Measurements from ENCODE around the gene SERPINB10.

SERPINB10 gene

DNA sequence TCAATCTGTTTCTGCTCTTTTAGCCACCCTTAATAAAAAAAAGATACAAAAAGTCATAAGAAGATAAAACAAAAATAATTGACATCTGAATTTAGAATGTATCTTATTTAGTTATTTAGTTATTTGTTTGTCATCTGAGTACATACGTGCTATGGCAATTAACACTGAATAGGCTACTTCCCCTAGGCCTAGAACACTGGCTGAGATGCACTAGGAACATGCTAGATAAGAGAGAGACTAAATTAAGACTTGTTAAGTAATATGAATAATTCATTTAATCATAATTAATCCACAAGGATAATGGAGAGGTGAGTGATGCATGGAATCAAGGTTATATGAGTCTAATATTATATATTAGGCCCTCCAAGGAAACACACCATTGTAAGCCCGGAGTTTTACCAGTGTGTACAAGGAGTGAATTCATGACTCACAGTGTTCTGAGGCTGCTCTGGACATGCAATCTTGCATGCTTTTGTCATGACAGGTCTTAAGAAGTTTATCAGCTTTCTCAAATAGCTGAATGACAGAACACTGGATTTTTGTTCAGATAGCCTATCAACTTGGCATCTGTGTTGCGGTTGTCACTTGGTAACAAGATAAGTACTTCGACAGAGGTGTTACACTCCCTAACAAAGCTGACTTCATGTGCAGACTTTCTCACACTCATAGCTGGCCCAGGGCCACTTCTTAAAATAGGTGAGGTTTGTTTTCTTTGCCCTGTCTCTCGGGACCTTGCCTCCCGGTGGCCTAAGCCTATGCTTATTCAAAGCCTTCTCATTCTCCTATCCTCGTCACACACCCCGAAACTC, 25.2 kb upstream of the SERPINB10 start:
- Histone ChIP-seq H3K9me3 (replicated peaks; ENCODE audit: insufficient read depth, low read length) (no peaks in the 10 kb centered on the region), H4K20me1 (ENCODE audit: insufficient read depth, low read length) (no peaks in the 10 kb centered on the region), H3K9me2 (replicated peaks; ENCODE audit: insufficient read depth, low read length) (no peaks in the 10 kb centered on the region), H2AFZ (ENCODE audit: low read length) (no peak overlapping the region), H3K79me2 (ENCODE audit: low read length) (no peaks in the 10 kb centered on the region), H3K27me3 (replicated peaks; ENCODE audit: insufficient read depth, low read length) (no peaks in the 10 kb centered on the region), H3K36me3 (replicated peaks; ENCODE audit: insufficient read depth, low read length) (no peaks in the 10 kb centered on the region), H3K9ac (ENCODE audit: low read length) (no peak overlapping the region), H3K4me3 (ENCODE audit: low read length) (no peak overlapping the region), H3K27ac (ENCODE audit: low read length) (no peak overlapping the region), H3K4me2 (ENCODE audit: low read depth, low read length) (no peak overlapping the region), H3F3A (ENCODE audit: insufficient read depth, low read length) (no peaks in the 10 kb centered on the region), H3K4me1 (ENCODE audit: low read length) (no peaks in the 10 kb centered on the region)
- no peak for TF ChIP-seq EZH2 (optimal IDR thresholded peaks at IDR 0.05; ENCODE audit: low read depth, low read length)
- TF ChIP-seq EZH2phosphoT487 (IDR thresholded peaks at IDR 0.05; ENCODE audit: low read length): no peak
- TF ChIP-seq, protein P1, sequence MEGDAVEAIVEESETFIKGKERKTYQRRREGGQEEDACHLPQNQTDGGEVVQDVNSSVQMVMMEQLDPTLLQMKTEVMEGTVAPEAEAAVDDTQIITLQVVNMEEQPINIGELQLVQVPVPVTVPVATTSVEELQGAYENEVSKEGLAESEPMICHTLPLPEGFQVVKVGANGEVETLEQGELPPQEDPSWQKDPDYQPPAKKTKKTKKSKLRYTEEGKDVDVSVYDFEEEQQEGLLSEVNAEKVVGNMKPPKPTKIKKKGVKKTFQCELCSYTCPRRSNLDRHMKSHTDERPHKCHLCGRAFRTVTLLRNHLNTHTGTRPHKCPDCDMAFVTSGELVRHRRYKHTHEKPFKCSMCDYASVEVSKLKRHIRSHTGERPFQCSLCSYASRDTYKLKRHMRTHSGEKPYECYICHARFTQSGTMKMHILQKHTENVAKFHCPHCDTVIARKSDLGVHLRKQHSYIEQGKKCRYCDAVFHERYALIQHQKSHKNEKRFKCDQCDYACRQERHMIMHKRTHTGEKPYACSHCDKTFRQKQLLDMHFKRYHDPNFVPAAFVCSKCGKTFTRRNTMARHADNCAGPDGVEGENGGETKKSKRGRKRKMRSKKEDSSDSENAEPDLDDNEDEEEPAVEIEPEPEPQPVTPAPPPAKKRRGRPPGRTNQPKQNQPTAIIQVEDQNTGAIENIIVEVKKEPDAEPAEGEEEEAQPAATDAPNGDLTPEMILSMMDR (IDR thresholded peaks at IDR 0.05; ENCODE audit: low read length): no peak
- DNase-seq: no peak

DNA sequence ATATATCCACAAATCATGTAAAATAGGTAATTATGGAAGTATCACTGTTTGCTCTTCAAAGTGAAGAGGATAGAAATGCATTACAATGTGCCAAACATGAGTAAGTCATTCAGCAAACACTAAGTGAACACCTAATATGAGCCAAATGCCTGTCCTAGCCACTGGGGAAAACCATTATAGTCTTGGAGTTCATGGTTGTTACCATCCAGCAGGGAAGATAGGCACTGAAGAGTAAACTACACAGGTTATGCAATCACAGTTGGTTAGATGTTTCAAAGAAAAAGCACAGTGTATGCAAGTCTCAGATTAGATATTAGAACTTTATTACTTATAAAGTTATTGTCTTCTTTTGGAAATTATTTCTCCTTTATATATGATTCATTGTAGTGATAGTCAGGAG, 24.1 kb upstream of the SERPINB10 start:
- Histone ChIP-seq H3K4me1 (ENCODE audit: low read length) (no peaks in the 10 kb centered on the region), H3K27me3 (replicated peaks; ENCODE audit: insufficient read depth, low read length) (no peaks in the 10 kb centered on the region), H3K36me3 (replicated peaks; ENCODE audit: insufficient read depth, low read length) (no peaks in the 10 kb centered on the region), H3K4me2 (ENCODE audit: low read depth, low read length) (no peak overlapping the region), H3K79me2 (ENCODE audit: low read length) (no peaks in the 10 kb centered on the region), H3K9ac (ENCODE audit: low read length) (no peak overlapping the region), H3K4me3 (ENCODE audit: low read length) (no peak overlapping the region), H3K9me3 (replicated peaks; ENCODE audit: insufficient read depth, low read length) (no peaks in the 10 kb centered on the region), H3K9me2 (replicated peaks; ENCODE audit: insufficient read depth, low read length) (no peaks in the 10 kb centered on the region), H2AFZ (ENCODE audit: low read length) (no peak overlapping the region), H3K27ac (ENCODE audit: low read length) (no peak overlapping the region), H3F3A (ENCODE audit: insufficient read depth, low read length) (no peaks in the 10 kb centered on the region), H4K20me1 (ENCODE audit: insufficient read depth, low read length) (no peaks in the 10 kb centered on the region)
- DNase-seq: no peak
- TF ChIP-seq EZH2phosphoT487 (IDR thresholded peaks at IDR 0.05; ENCODE audit: low read length) (no peak), EZH2 (optimal IDR thresholded peaks at IDR 0.05; ENCODE audit: low read depth, low read length) (no peak)
- TF ChIP-seq, protein P1 (IDR thresholded peaks at IDR 0.05; ENCODE audit: low read length): no peak

DNA sequence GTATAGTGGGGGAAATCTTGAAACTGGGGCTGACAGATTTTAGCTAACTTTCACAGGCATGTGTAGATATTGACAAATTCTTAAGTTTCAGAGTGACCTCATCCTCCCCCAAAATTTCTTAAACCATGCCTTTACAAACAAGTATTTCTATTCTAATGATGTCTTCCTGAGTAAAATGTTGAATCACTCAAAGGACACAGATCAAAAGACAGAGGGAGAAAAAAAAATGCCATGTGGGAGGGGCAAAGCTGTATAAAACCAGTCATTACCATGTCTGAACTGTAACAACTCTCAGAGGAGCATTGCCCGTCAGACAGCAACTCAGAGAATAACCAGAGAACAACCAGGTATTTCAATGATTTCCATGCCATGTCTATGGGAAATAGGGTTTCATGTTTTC, 20.3 kb upstream of the SERPINB10 start, which contains the start of gene SERPINB2:
TSS of gene SERPINB2 (plus strand) at position 282 of the 400 bp plus-strand sequence. CDS start 3,740 bp downstream, outside the sequence.
- Histone ChIP-seq H3K4me2 (ENCODE audit: low read depth, low read length) (no peak within 1 kb of the TSS), H3K9ac (ENCODE audit: low read length) (no peak within 1 kb of the TSS)

More for the DNA sequence above, 20.3 kb upstream of the SERPINB10 start, which contains the start of gene SERPINB2:
- TF ChIP-seq EZH2 (optimal IDR thresholded peaks at IDR 0.05; ENCODE audit: low read depth, low read length) (no peak), EZH2phosphoT487 (IDR thresholded peaks at IDR 0.05; ENCODE audit: low read length) (no peak)
- TF ChIP-seq, protein P1 (IDR thresholded peaks at IDR 0.05; ENCODE audit: low read length): no peak
- H2AFZ ChIP-seq (ENCODE audit: low read length): no peak within 1 kb of the TSS
- no peaks in the 10 kb centered on the region for H3K27me3 ChIP-seq (replicated peaks; ENCODE audit: insufficient read depth, low read length)
- H3K79me2 ChIP-seq (ENCODE audit: low read length): no peaks in the 10 kb centered on the region
- no peaks in the 10 kb centered on the region for H3K9me2 ChIP-seq (replicated peaks; ENCODE audit: insufficient read depth, low read length)
- no peaks in the 10 kb centered on the region for H3K4me1 ChIP-seq (ENCODE audit: low read length)
- H3K27ac ChIP-seq (ENCODE audit: low read length): no peak within 1 kb of the TSS
- H3K9me3 ChIP-seq (replicated peaks; ENCODE audit: insufficient read depth, low read length): no peaks in the 10 kb centered on the region
- H4K20me1 ChIP-seq (ENCODE audit: insufficient read depth, low read length): no peaks in the 10 kb centered on the region
- H3K36me3 ChIP-seq (replicated peaks; ENCODE audit: insufficient read depth, low read length): no peaks in the 10 kb centered on the region
- DNase-seq: no peak
- no peak within 1 kb of the TSS for H3K4me3 ChIP-seq (ENCODE audit: low read length)
- no peaks in the 10 kb centered on the region for H3F3A ChIP-seq (ENCODE audit: insufficient read depth, low read length)
